Panc1 (cell line): ENCODE data around the gene PEF1. TPM values are rescaled to one million over a fixed set of nuclear protein-coding genes. Genes with fewer than 3 reads are reported as not detected.

Source experiments
- ATAC-seq: fragments of 200-7000 bp; cut with Tn5 transposase; 2 replicates; pipeline ENCODE4 v1.9.1; 2020; ENCODE audit warnings: mild to moderate bottlenecking, moderate library complexity
- BruUV-seq: library from RNA; stranded (reverse); fragments of 400-500 nt; replicated peaks from 2 replicates; lab custom pipeline; 2021; lab: Mats Ljungman, UMichigan
- CTCF ChIA-PET: fragments of 300-600 bp; sonication (Branson Sonifier 250); formaldehyde crosslinking; loops from one replicate; lab custom pipeline; 2022; ENCODE audit warnings: antibody characterized with exemption; lab: Charles Lee
- POLR2A ChIA-PET: fragments of 300-600 bp; sonication (Branson Sonifier 250); formaldehyde crosslinking; loops from one replicate; lab custom pipeline; 2022; ENCODE audit warnings: antibody characterized with exemption; lab: Charles Lee
- DNase-seq: peaks from one replicate; pipeline ENCODE4 v3.0.0-alpha.2; 2010; ENCODE audit warnings: low read depth, low spot score
- H3K27ac ChIP-seq: 2 replicates; pipeline ENCODE4 v1.5.1; 2011; ENCODE audit warnings: mild to moderate bottlenecking, low read length, inconsistent platforms
- H3K27me3 ChIP-seq: fragments of 200-500 bp; sonication (Bioruptor generic); 2 replicates; pipeline ENCODE4 v1.6.0; 2014; ENCODE audit warnings: low read length, inconsistent platforms; ENCODE audit not compliant: control insufficient read depth, insufficient read depth
- H3K36me3 ChIP-seq: fragments of 200-500 bp; sonication (Bioruptor generic); 2 replicates; pipeline ENCODE4 v1.5.1; 2014; ENCODE audit warnings: inconsistent platforms, mild to moderate bottlenecking, low read length, moderate library complexity; ENCODE audit not compliant: control insufficient read depth, insufficient read depth
- H3K4me1 ChIP-seq: 2 replicates; pipeline ENCODE4 v1.5.1; 2011; ENCODE audit warnings: inconsistent platforms, mild to moderate bottlenecking, low read length, moderate library complexity; ENCODE audit not compliant: control insufficient read depth, insufficient read depth
- H3K4me3 ChIP-seq, 2 experiments: 2 replicates each; pipeline ENCODE4 v1.5.1; 2011 to 2012; ENCODE audit warnings: low read depth in 2 of 2, low read length in 2 of 2, mild to moderate bottlenecking in 2 of 2, inconsistent platforms in 1 of 2, moderate library complexity in 1 of 2
- H3K9me3 ChIP-seq: fragments of 200-500 bp; sonication (Bioruptor generic); 2 replicates; pipeline ENCODE4 v1.5.1; 2014; ENCODE audit warnings: low read depth, mild to moderate bottlenecking, inconsistent platforms, low read length, moderate library complexity; ENCODE audit not compliant: control insufficient read depth, insufficient read depth
- POLR2AphosphoS5 ChIP-seq: IDR thresholded peaks from 2 replicates; pipeline ENCODE4 v1.6.1; 2012; ENCODE audit warnings: mild to moderate bottlenecking, low read depth, low read length, moderate library complexity
- SIN3A ChIP-seq: IDR thresholded peaks from 2 replicates; pipeline ENCODE4 v1.6.1; 2012; ENCODE audit warnings: low read depth, mild to moderate bottlenecking, low read length, moderate library complexity, borderline replicate concordance; ENCODE audit not compliant: insufficient read depth
- TCF7L2 ChIP-seq: IDR thresholded peaks from 2 replicates; pipeline ENCODE4 v1.6.1; 2011; ENCODE audit warnings: mild to moderate bottlenecking, low read depth, low read length, inconsistent platforms
- in situ Hi-C: cut with HindIII; loops from 2 replicates; pipeline ENCODE4 v1.10.0; 2016; ENCODE audit warnings: low sequenced_read_pairs, low pct_unique_long_range_greater_than_20kb
- intact Hi-C: fragments of 100-400 bp; cut with micrococcal nuclease; formaldehyde crosslinking; loops from one replicate; pipeline ENCODE4 v1.10.0; 2022; ENCODE audit not compliant: unreplicated experiment
- total RNA-seq: library from RNA; stranded (reverse); gene quantifications from one replicate; pipeline ENCODE4 v1.2.1, GENCODE V29; 2021; ENCODE audit not compliant: unreplicated experiment
- TF ChIP-seq, protein P1 (sequence below): fragments of 450-650 bp; IDR thresholded peaks from 2 replicates; pipeline ENCODE4 v1.5.1; 2017; ENCODE audit warnings: mild to moderate bottlenecking
- TF ChIP-seq, protein P2 (sequence below), 2 experiments: IDR thresholded peaks; 2 replicates each; pipeline ENCODE4 v1.6.1; 2011 to 2012; ENCODE audit warnings: low read depth in 2 of 2, control low read depth in 1 of 2, low read length in 1 of 2, mild to moderate bottlenecking in 1 of 2, moderate library complexity in 1 of 2; ENCODE audit not compliant: insufficient read depth in 1 of 2

Gene PEF1
- total RNA-seq, 1 experiment from 2014 or later = 58.4 TPM

- no peaks in the 10 kb centered on the region; the same call in 1 of the 2 replicates for H3K36me3 ChIP-seq
- no peak overlapping the region for H3K4me3 ChIP-seq
- peaks cover 7% of the 10 kb centered on the region for H3K4me1 ChIP-seq
- BruUV-seq = no TSS peak
- no peaks in the 10 kb centered on the region for H3K9me3 ChIP-seq
- TF ChIP-seq, protein P1, sequence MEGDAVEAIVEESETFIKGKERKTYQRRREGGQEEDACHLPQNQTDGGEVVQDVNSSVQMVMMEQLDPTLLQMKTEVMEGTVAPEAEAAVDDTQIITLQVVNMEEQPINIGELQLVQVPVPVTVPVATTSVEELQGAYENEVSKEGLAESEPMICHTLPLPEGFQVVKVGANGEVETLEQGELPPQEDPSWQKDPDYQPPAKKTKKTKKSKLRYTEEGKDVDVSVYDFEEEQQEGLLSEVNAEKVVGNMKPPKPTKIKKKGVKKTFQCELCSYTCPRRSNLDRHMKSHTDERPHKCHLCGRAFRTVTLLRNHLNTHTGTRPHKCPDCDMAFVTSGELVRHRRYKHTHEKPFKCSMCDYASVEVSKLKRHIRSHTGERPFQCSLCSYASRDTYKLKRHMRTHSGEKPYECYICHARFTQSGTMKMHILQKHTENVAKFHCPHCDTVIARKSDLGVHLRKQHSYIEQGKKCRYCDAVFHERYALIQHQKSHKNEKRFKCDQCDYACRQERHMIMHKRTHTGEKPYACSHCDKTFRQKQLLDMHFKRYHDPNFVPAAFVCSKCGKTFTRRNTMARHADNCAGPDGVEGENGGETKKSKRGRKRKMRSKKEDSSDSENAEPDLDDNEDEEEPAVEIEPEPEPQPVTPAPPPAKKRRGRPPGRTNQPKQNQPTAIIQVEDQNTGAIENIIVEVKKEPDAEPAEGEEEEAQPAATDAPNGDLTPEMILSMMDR = no peak
- TF ChIP-seq TCF7L2 (no peak), SIN3A (no peak), POLR2AphosphoS5 (no peak)
- TF ChIP-seq, protein P2, sequence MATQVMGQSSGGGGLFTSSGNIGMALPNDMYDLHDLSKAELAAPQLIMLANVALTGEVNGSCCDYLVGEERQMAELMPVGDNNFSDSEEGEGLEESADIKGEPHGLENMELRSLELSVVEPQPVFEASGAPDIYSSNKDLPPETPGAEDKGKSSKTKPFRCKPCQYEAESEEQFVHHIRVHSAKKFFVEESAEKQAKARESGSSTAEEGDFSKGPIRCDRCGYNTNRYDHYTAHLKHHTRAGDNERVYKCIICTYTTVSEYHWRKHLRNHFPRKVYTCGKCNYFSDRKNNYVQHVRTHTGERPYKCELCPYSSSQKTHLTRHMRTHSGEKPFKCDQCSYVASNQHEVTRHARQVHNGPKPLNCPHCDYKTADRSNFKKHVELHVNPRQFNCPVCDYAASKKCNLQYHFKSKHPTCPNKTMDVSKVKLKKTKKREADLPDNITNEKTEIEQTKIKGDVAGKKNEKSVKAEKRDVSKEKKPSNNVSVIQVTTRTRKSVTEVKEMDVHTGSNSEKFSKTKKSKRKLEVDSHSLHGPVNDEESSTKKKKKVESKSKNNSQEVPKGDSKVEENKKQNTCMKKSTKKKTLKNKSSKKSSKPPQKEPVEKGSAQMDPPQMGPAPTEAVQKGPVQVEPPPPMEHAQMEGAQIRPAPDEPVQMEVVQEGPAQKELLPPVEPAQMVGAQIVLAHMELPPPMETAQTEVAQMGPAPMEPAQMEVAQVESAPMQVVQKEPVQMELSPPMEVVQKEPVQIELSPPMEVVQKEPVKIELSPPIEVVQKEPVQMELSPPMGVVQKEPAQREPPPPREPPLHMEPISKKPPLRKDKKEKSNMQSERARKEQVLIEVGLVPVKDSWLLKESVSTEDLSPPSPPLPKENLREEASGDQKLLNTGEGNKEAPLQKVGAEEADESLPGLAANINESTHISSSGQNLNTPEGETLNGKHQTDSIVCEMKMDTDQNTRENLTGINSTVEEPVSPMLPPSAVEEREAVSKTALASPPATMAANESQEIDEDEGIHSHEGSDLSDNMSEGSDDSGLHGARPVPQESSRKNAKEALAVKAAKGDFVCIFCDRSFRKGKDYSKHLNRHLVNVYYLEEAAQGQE (IDR thresholded peaks at IDR 0.05; ENCODE audit: insufficient read depth in 1 of 2, low read depth in 2 of 2, low read length in 1 of 2) = no peak
- ATAC-seq (no peak), DNase-seq (no peak)
- ChIA-PET CTCF (no interaction called here), POLR2A (no interaction called here)
- H3K27ac ChIP-seq = no peak overlapping the region
- in situ Hi-C loops = no loop called here
- H3K27me3 ChIP-seq = no peaks in the 10 kb centered on the region
- intact Hi-C loops = no loop called here
These were observed 4.1 kb upstream of the PEF1 start for GRCh38 chr1:31648641-31649357.

GRCh38 chr1:31648190-31648589 is 3.5 kb upstream of the PEF1 start:
- ChIA-PET CTCF (no interaction called here), POLR2A (no interaction called here)
- BruUV-seq = no TSS peak
- TF ChIP-seq, protein P1 = no peak
- TF ChIP-seq SIN3A (no peak), POLR2AphosphoS5 (no peak), TCF7L2 (no peak)
- TF ChIP-seq, protein P2 (IDR thresholded peaks at IDR 0.05; ENCODE audit: insufficient read depth in 1 of 2, low read depth in 2 of 2, low read length in 1 of 2) = no peak
- H3K4me3 ChIP-seq = no peak overlapping the region
- in situ Hi-C loops = no loop called here
- no peaks in the 10 kb centered on the region for H3K27me3 ChIP-seq
- H3K36me3 ChIP-seq = no peaks in the 10 kb centered on the region; the same call in 1 of the 2 replicates
- H3K4me1 ChIP-seq = peaks cover 12% of the 10 kb centered on the region
- no peak overlapping the region for H3K27ac ChIP-seq
- no peaks in the 10 kb centered on the region for H3K9me3 ChIP-seq
- intact Hi-C loops = no loop called here
- ATAC-seq (no peak), DNase-seq (no peak)
